NB4 (cell line): ENCODE results near the gene ZAP70.

Experiments used
- CTCF ChIP-seq: IDR thresholded peaks from one replicate; pipeline ENCODE4 v1.5.1; 2012; ENCODE audit warnings: low read depth, low read length
- MAX ChIP-seq: IDR thresholded peaks from 2 replicates; pipeline ENCODE4 v1.6.1; 2011; ENCODE audit warnings: low read depth, low read length
- MYC ChIP-seq: IDR thresholded peaks from 2 replicates; pipeline ENCODE4 v1.6.1; 2011; ENCODE audit warnings: low read depth, low read length
- POLR2A ChIP-seq: IDR thresholded peaks from 2 replicates; pipeline ENCODE4 v1.6.1; 2011; ENCODE audit warnings: mild to moderate bottlenecking; ENCODE audit not compliant: insufficient read length; ENCODE audit errors: extremely low read depth

GRCh38 chr2:97669448-97669847 is 43.9 kb upstream of the ZAP70 start, which contains the start of gene C2orf92:
- TF ChIP-seq CTCF (no peak), POLR2A (no peak), MYC (no peak), MAX (no peak)
